ENCODE results near the gene NFIA. TPM values are rescaled to one million over a fixed set of nuclear protein-coding genes. Genes with fewer than 3 reads are reported as not detected.
"Not testable (repeated sequence)": the region's sequence is repeated elsewhere in the genome, so short reads cannot be mapped to it uniquely, and the experiment has no call there.

The NFIA gene
- total RNA-seq, 1 experiment from 2014 or later: 12.3 TPM

DNA sequence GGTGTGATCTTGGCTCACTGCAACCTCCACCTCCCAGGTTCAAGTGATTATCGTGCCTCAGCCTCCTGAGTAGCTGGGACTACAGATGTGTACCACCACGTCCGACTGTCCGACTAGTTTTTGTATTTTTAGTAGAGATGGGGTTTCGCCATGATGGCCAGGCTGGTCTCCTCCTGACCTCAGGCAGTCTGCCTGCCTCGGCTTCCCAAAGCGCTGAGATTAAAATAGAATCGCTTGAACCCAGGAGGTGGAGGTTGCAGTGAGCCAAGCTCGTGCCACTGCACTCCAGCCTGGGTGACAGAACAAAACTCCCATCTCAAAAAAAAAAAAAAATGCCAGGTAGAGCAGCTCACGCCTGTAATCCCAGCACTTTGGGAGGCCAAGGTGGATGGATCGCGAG is 44.5 kb downstream of the NFIA start:
- DNase-seq (ENCODE audit: low spot score): not testable (repeated sequence)

DNA sequence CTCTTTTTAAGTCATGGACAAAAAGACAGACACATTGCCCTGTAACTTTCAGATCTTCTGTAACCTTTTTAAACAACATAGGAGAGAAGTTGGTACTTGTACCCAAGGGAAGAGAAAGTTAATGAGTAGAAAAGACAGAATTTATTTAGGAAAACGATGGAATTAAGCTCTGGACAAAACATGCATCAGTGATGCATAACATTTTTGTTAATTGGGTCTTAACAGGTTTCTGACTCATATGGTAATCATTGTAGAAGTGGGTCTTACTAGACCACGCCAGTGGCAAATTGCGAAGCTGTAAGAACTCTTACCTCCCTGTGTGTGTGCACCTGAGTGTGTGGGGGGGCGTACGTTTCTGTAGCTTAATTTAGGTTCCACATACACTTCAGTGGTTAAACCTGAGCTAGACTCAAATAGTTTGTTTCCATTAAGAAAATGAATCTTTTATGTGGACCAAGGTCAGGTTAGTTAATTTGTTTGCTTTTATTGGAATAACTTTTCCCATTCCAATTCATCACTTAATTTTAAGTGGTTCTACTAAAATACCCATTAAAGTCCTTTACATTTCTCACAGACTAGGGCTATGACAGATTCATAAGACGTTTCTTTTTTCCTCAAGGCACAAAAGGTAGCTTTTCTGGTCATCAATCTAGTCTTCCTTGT is 48.1 kb downstream of the NFIA start:
- no peak for DNase-seq (ENCODE audit: low spot score)

DNA sequence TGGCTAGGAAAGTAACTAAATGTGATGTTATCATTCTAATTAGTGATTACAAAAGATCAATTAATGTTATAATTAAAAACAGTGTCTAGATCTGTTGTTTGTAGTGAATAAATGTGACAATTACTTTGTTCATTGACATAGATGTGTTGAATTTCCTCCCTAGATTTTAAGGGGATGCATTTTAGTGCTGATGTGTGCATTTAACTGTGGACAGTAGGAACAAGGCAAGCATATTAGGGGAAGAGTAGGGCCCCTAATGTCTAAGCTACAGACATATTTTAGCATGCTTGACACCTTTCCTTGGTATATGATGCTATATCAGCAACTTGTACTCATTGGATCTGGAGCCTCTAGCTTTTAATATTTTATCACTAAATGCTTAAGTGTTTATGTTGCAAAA is 48.9 kb downstream of the NFIA start:
- DNase-seq (ENCODE audit: low spot score): no peak

DNA sequence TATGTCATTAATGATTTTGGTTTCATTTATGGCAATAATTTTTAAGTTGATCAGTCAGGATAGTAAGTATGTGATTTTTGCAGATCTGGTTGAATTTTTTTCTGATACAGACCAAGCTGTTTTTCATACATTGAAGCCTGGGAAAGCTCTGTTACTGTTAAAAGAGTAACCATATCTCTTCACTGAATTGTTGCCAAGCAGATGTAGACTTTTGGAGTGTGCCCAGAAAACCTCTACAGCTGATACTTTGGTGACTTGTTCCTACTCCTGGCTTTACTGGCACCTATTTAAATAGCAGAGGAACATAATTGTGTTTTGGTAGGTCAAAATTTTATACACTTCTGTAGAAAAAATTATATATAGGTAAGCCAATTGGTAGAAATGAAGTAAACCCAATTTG is 49.4 kb downstream of the NFIA start:
- no peak for DNase-seq (ENCODE audit: low spot score)

DNA sequence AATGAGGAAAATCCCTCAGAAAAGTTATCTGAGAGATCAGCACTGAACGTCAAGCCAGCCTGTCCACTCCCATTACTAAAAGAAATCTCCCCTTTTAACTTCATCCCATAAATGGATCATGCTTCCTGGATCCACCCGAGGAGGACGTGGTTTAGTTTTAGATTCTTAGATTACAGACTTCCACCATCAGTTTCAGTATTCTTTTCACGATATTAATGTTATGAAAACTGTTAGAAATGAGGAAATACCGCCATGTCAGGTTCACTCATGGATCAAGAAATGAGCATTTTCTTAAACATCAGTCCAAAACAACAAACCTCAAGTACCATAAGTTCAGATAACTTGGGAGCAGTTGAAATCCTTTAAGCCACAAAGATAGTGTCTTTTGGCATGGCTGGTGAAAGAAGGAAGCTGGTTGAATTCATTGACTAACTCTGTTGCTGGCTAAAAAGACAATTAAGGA is 49.8 kb downstream of the NFIA start:
- DNase-seq (ENCODE audit: low spot score): no peak

DNA sequence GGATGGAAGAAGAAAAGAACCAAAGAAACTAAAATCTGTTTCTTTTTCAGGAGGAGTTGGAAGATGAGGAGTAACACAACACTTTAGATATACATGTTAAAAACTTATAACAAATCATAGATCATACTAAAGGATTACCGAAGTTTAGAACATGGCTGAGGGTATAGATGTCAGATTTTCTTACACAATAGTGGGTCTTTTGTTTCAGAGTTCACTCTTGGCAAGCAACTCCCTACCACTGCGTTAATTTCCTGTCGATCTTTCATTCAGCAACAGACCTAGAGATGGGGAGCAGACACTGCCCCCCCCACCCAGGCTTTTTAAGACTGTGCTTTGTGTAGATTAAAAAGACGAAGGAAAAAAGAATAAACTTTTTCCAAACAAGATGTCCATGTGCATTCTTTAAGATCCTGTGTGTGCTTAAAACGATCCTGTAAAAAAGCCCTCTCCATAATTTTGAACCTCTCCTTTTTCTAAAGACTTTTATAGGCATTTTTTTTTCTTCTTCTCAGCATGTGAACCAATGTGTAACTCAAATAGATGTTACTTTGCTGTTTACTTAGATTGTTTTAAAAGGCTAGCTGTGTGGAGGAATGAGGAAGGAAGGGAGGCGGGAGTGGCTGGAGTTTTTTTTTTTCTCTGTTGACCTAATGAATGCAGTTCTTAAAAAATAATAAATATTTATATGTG is 50.4 kb downstream of the NFIA start:
- peak; percentile 72 for DNase-seq (ENCODE audit: low spot score)

DNA sequence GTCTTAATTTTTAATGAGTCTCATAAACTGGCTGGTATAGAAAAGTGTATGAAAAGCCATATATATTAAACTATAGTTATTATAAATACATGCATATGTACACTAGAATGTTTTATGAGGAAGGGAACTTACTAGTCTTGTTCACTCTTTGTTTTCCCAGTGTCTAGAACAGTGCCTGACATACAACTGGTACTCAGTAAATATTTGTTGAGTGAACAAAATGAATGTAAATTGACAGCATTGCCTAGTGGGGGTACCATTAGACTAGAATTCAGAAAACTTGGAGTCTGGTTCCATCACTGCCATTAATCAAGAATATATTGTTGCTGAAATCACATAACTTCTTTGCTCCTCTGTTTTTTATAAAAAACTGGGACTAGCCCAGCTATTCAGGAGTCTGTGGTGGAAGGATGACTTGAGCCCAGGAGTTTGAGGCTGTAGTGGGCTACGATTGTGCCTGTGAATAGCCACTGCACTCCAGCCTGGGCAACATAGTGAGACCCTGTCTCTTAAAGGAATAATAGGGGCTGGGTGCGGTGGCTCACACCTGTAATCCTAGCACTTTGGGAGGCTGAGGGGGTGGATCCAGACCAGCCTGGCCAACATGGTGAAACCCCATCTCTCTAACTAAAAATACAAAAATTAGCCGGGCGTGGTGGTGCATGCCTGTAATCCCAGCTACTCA is 51.1 kb downstream of the NFIA start:
- DNase-seq (ENCODE audit: low spot score): no peak

DNA sequence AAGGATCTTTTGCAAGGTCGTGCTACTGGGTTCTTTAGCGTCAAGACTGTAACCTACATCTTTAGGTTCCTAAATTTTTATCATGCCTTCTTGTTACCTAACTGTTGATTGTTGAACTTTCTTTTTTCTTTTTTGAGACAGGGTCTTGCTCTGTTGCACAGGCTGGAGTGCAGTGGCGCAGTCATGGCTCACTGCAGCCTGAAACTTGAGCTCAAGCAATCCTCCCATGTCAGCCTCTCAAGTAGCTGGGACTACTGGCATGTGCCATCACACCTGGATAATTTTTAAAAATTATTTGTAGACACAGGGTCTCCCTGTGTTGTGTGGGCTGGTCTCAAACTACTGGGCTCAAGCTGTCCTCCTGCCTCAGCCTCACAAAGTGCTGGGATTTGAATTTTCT is 52.9 kb downstream of the NFIA start:
- no peak for DNase-seq (ENCODE audit: low spot score)

DNA sequence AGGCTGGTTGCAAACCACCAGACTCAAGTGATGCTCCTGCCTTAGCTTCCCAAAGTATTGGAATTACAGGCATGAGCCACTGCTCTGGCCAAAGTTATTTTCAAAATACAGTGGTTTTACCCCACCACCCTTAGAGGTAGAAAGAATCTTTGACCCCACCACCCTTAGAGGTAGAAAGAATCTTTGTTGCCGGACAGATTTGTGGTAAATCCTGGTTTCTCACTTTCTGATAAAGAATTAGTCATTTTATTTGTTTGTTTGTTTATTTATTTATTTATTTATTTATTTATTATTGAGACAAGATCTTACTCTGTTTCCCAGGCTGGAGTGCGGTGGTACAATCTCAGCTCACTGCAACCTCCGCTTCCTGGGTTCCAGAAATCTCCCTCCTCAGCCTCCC is 55.9 kb downstream of the NFIA start:
- no peak for DNase-seq (ENCODE audit: low spot score)

DNA sequence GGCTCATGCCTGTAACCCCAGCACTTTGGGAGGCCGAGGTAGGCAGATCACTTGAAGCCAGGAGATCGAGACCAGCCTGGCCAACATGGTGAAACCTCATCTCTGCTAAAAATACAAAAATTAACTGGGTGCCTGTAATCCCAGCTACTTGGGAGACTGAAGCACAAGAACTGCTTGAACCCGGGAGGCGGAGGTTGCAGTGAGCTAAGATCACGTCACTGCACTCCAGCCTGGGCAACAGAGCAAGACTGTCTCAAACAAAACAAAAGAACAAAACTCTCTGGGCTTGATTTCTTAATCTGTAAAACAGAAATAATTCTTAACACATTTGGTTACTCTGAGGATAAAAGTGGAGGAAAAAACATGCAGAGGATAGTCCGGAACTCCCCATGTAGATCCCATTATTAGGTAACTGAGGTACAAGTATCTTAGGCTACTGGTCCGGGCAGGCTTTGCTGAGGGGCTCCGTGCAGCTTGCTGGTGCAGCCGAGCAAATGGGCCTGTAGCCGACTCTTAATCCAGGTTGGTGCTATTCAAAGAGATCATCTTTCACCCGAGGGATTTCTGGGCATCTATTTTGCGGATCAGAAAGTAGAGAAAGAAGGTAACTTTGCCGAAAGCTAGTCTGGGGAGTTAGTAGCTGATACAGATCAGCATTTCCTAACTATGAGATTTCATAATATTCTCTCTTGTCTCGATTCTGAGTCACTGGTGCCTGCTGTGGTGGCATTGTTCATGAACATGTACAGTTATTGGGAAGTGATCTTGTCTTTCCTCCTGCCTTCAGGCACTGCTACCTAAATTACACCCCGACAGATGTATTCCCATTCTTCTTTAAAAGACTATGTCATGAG is 56.8 kb downstream of the NFIA start:
- no peak for DNase-seq (ENCODE audit: low spot score)

DNA sequence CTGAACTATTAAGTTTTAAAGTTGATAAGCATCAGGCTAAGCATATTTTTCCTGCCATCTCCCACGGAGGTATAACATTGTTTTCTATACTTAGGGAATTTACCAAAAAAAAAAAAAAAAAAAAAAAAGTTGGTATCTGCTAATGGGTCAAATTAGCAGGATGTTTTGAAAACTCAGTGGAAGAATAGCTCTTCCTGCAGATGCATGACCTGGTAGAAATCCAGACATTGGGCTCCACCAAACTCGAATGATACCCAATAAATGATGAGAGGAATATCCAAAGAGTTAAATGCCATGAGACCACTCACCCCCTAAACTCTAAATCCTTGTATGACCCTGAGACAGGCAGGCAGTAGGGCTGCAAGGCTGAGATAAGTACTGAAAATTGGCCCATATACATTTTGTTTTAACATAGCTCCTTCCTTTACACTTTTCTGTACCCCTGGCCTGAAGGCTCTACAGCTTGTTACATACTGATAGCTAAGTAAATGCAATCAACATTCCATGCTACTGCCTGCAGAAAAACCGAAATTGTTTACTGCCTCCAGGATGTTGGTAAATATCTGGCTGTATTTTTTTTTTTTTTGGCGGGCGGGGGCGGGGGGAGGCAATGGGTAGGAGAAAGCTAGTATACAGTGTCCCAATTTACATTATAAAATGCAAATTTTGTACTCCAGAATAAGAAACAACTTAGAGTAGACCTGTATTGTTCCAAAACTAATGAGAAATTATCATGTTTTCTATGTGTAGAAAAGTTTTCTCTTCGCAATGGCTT is 57.6 kb downstream of the NFIA start:
- DNase-seq (ENCODE audit: low spot score): no peak

DNA sequence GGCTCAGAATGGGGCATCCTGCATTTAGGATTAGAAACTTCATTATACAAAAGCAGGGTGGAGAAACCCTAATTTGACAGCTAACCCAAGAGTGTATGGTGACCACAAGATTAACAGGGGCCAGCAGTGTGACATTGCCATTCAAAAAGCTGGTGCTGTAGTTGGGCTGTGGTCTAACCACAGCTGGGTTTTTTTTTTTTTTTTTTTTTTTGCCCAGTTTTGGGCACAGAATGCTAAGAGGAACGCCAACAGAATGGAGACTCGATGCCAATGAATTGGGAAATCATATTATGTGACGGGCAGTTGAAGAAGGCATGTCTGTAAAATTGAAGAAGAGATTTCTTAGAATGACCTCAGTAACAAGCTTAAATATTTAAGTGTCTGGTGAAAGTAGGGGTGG is 58.4 kb downstream of the NFIA start:
- no peak for DNase-seq (ENCODE audit: low spot score)

DNA sequence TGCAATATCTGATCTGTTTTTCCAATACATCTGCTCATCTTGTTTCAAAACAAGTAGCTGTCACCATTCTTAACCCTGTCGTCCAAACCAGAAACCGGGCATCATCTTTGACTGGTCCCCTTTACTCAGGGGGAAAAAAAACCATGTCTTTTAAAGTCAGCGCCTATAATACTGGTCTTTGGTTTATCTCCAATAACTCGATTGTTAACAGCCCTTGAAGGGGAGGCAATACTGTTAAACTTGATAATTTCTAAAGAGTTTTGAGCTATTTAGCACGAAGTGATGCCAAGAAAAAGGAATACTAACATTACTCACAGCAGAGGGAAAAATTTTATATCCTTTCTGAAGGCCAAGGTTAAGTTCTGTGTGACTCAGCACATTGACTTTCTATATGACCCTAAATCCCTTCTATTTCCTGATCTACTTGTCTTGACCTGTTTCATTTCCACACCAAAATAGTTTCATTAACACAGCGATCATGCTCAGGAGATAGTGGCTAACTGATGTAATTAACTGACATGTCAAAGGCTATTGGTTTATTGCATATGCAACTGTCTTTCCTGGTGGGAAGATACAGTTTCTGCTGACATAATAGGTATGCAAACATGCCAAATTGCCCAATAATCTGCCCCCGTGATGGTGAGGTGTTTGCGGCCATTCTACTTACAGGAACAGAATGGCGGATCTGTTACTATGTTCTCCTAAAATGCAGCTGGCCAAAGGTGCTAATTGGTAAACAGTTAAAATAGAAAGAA is 59.1 kb downstream of the NFIA start:
- peak; percentile 57 for DNase-seq (ENCODE audit: low spot score)

DNA sequence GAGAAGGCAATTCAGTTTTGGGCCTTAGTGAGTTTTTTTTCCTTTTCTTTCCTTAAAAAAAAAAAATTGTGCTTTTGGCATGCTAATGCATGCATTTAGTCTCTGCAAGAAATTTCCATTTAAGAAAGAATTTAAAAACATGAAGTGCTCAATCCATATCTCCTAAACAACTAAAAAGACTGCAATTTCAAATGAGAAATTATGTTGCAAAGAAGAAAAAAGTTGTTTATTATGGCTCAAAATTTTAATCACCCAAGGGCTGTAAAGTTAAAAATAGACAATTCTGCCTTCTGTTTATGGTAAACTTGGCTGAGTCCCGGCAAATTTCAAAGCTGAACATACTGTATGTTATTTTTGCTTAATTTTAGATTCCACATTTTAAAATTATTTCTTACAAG is 59.7 kb downstream of the NFIA start:
- no peak for DNase-seq (ENCODE audit: low spot score)

DNA sequence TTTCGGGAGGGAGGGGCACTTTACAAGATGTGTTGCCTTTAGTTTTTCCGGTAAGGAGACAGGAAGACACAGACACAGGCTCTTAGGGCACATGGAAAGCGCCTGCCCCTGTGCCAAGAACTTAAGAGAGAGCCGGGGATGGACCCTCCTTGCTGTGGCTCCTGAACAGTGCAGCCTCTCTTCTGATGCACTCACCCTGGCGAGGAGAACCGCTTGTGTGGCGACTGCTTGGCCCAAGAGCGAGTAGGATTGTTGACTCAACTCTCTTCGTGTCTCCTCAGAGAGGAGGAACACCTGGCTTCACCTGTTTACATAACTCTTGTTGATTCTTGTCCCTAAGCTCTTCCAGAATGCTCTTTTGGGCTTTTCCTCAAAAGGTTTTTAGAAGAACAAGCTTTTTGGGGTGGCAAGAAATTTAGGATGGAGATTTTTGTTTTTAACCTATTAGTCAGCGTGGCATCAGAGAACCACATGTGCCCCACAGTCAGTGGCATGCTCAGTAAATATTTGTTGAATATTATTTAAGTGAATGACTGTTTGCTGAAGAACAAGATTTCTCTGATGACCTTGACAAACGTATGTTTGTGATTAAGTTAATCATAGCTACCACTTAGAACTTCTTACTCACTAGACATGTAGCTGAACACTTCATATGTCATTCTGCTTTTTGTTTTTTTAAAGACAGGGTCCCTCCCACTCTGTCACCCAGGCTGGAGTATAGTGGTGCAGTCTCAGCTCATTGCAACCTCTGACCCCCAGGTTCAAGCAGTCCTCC is 60.6 kb downstream of the NFIA start:
- no peak for DNase-seq (ENCODE audit: low spot score)

DNA sequence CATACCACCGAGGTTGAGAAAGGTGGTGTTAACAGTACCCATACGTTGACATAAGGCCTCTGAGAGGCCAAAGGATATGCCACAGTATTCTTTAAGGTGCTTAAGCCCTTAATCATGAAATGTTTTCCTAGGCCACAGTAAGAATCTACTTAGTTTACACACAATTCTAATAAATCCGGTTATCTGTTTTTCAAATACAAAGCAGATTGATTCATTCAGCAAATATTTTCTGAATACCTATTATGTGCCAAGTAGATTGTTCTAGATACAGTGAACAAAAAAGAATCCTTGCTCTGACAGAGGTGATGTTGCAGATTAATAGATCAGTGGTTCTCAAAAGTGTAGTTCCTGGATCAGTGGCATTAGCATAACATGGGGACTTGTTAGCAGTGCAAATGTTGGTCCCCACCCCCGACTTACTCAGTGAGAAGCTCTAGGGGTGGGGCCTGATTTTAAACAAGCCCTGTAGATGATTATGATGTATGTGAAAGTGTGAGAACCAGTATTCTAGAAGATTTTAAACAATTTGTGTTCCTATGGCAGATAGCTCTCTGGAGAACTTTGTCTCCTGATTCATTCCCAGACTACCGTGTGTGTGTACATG is 61.6 kb downstream of the NFIA start:
- DNase-seq (ENCODE audit: low spot score): no peak

DNA sequence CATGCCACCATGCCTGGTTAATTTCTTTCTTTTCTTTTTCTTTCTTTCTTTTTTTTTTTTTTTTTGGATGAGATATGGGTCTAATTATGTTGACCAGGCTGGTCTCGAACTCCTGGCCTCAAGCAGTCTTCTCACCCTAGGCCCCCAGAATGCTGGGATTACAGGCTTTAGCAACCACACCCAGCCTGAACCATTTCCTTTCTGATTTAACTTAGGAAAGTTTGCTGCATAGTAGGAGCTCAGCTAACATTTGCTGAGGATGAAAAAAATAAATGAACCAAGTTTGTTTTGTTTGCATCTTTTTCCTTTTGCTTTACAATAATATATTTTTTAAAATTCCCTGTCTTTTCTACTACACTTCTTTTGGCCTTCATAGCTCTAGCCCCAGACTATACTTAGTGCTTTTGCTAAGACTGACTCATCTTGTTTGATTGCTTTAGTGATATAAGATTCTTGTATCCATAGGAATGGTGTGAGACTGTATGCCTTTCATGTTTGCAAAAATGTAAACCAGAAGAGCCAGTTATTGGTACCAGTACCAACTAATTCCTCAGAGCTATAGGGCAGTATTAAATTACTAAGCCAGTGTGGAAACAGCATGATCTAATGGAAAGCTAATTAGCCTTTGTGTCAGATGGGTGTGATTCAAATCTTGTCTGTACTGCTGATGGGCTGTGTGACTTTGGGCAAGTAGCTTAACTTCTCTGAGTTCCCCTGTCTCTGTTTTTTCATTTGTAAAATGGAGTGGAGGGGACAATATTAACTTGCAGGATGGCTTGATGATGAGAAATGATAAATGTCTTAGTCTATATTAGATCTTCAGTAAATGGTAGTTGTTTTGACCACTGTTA is 66.9 kb downstream of the NFIA start:
- DNase-seq (ENCODE audit: low spot score): no peak

DNA sequence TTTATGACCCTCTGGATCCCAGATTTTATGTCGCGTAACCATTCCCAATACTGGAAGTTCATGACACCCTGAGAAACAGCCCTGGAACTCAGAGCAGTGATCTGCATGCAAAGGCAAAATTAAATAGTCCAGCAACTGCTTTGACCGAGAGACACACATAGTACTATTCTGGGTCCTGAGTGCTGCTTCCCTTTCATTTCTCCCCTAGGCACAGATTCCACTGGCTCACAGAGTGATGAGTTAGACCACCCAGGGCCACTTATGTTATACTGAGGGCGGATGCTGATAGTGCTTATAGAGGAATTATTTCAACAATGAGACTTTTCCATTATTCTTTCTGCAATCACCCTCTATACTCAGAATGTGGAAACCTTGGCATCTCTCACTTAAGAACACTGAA is 69.2 kb downstream of the NFIA start:
- DNase-seq (ENCODE audit: low spot score): no peak
